ENCODE data around the gene TRIP13. TPM values are rescaled to one million over a fixed set of nuclear protein-coding genes. Genes with fewer than 3 reads are reported as not detected.
"Not testable (repeated sequence)": the region's sequence is repeated elsewhere in the genome, so short reads cannot be mapped to it uniquely, and the experiment has no call there.

The TRIP13 gene
- total RNA-seq, 2 experiments from 2014 or later, result 33.4 to 38.6 TPM

DNA sequence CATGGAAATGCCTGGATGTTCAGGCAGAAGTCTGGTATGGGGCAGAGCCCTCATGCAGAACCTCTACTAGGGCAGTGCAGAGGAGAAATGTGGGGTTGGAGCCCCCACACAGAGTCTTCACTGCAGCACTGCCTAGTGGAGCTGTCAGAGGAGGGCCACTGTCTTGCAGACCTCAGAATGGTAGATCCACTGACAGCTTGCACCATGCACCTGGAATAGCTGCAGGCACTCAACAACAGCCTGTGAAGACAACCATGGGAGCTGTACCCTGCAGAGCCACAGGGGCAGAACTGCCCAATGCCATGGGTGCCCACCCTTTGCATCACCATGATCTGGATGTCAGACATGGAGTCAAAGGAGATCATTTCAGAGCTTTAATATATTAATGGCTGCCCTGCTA lies 36.9 kb downstream of the TRIP13 start:
- DNase-seq, result no peak
- ChIA-PET POLR2A (no interaction called here), CTCF (interaction anchor here (1.1 to 1.4 kb wide), 2 partner anchors 13 to 245 kb away, joined by 3 read pairs; no protein-coding TSS in a partner anchor)
- H3K27ac Mint-ChIP-seq, result no peak overlapping the region
- no peaks in the 10 kb centered on the region for H3K9me3 Mint-ChIP-seq
- no peak overlapping the region for H3K4me3 Mint-ChIP-seq
- no peaks in the 10 kb centered on the region for H3K36me3 Mint-ChIP-seq (ENCODE audit: low read depth)
- peaks cover 28% of the 10 kb centered on the region for H3K27me3 Mint-ChIP-seq
- H3K4me1 Mint-ChIP-seq, result peaks cover 15% of the 10 kb centered on the region

DNA sequence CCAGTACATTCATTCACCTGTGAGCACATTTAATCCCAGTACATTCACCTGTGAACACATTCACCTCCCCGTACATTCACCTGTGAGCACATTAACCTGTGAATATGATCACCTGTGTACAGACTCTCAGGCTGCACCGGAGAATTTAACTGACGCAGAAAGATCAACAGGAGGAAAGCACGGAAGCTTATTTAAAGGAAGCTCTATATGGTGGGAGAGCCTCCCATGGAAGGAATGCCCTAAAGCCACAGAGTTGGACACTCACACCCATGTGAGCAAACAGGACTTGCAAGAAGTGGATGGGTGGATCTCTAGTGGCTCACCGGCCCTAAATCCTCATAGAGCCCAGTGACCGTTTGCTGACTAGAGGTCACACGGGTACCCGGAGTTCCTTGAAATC lies 38.2 kb downstream of the TRIP13 start:
- H3K27ac Mint-ChIP-seq, result no peak overlapping the region
- POLR2A ChIA-PET, result no interaction called here
- CTCF ChIA-PET, result interaction anchor here (1.4 kb wide), 1 partner anchor 209 kb away, joined by 3 read pairs; no protein-coding TSS in a partner anchor
- H3K27me3 Mint-ChIP-seq, result peaks cover 16% of the 10 kb centered on the region
- H3K4me3 Mint-ChIP-seq, result no peak overlapping the region
- peaks cover 20% of the 10 kb centered on the region for H3K4me1 Mint-ChIP-seq
- H3K36me3 Mint-ChIP-seq (ENCODE audit: low read depth), result no peaks in the 10 kb centered on the region
- DNase-seq, result no peak
- no peaks in the 10 kb centered on the region for H3K9me3 Mint-ChIP-seq

DNA sequence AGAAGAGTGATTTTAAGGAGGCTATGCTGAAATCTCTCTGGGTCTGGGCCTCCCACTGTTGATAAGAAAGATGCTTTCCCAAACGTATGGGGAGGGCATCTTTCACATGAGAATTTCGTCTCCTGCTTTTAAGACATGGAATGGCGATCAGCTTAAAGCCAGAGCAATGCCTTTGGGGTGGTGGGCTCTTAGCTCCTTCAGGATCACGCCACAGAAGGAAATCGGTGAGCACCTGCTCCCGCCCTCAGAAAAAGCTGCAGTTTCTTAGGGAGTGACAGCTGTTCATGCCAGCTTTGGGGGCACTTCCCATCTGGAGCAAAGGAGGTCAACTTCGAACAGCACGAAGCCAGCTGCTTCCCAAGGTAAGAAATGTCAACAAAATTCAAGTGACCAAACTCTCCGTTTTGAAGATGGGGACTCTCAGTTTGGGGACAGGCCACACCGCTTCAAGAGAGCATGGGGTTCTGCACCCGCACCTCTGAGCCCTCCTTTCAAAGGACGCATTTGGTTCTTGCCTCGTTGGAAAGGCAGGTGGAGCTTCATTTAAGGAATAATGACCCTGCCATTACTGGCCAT lies 39.0 kb downstream of the TRIP13 start:
- CTCF ChIA-PET, result interaction anchor here (1.4 to 1.6 kb wide), 2 partner anchors 8 to 209 kb away, joined by 3 to 4 read pairs; no protein-coding TSS in a partner anchor
- Mint-ChIP-seq H3K9me3 (no peaks in the 10 kb centered on the region), H3K27me3 (peaks cover 9% of the 10 kb centered on the region), H3K4me3 (no peak overlapping the region), H3K27ac (no peak overlapping the region), H3K4me1 (peaks cover 16% of the 10 kb centered on the region), H3K36me3 (ENCODE audit: low read depth) (no peaks in the 10 kb centered on the region)
- DNase-seq, result no peak
- POLR2A ChIA-PET, result no interaction called here

DNA sequence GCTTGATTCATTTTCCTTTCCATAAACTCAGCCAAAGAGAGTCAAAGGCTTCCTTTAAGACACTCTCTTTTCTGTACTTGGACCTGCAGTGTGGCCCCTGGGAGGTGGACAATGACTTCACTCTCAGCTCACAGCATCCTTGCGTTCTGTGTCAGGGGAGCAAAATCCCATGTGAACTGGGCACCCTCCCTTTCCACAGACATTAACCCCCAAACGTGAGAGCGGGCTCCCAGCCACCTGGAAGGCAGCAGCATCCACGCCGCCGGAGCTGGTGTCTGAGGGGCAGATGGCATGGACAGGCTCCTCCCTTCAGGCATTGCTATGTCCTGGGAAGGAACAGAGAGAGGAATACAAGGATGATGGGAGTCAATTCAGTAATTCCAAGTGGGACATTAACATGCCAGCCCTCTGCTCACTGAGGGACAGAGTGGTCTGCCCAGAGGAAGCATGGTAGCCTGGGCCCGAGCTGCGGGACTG lies 39.5 kb downstream of the TRIP13 start:
- ChIA-PET CTCF (interaction anchor here (0.8 to 1.8 kb wide), 4 partner anchors 8 to 208 kb away, joined by 3 to 4 read pairs (median 4); no protein-coding TSS in a partner anchor), POLR2A (no interaction called here)
- no peak overlapping the region for H3K27ac Mint-ChIP-seq
- peaks cover 8% of the 10 kb centered on the region for H3K27me3 Mint-ChIP-seq
- no peaks in the 10 kb centered on the region for H3K36me3 Mint-ChIP-seq (ENCODE audit: low read depth)
- no peaks in the 10 kb centered on the region for H3K9me3 Mint-ChIP-seq
- H3K4me3 Mint-ChIP-seq, result no peak overlapping the region
- DNase-seq, result no peak
- peaks cover 15% of the 10 kb centered on the region for H3K4me1 Mint-ChIP-seq

DNA sequence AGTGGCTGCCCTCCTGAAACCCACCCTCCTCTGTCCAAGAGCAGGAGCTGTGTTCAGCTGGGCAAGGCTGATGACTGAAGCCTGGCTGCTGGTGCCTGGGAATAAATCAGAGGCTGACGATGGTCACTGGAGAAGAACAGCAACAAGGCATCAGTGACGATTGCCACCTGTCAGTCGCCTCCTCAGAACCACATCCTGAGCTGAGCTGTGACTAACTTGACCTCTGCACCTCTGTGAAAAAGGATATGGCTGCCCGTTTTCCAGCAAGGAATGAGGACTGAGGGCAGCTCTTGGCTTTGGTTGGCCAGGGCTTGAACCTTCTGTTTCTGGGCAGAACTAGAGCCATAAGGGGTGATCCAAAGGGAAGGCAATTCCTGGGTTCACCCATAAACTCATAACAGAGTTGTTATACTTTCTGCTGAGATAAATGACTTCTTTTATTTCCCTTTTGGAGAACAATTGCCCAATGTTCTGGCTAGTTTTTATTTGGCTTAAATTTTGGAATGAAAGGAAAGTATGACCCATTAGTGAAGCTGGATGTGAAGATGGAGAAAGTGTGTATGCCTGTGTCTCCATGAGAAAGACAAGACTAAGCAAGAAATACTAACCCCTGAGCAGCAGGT lies 40.1 kb downstream of the TRIP13 start:
- POLR2A ChIA-PET, result no interaction called here
- H3K27me3 Mint-ChIP-seq, result peaks cover 3% of the 10 kb centered on the region
- CTCF ChIA-PET, result interaction anchor here (0.8 to 1.8 kb wide), 3 partner anchors 9 to 16 kb away, joined by 3 to 4 read pairs (median 4); no protein-coding TSS in a partner anchor
- no peaks in the 10 kb centered on the region for H3K9me3 Mint-ChIP-seq
- no peak overlapping the region for H3K27ac Mint-ChIP-seq
- DNase-seq, result no peak
- no peaks in the 10 kb centered on the region for H3K36me3 Mint-ChIP-seq (ENCODE audit: low read depth)
- H3K4me1 Mint-ChIP-seq, result peaks cover 12% of the 10 kb centered on the region
- no peak overlapping the region for H3K4me3 Mint-ChIP-seq

DNA sequence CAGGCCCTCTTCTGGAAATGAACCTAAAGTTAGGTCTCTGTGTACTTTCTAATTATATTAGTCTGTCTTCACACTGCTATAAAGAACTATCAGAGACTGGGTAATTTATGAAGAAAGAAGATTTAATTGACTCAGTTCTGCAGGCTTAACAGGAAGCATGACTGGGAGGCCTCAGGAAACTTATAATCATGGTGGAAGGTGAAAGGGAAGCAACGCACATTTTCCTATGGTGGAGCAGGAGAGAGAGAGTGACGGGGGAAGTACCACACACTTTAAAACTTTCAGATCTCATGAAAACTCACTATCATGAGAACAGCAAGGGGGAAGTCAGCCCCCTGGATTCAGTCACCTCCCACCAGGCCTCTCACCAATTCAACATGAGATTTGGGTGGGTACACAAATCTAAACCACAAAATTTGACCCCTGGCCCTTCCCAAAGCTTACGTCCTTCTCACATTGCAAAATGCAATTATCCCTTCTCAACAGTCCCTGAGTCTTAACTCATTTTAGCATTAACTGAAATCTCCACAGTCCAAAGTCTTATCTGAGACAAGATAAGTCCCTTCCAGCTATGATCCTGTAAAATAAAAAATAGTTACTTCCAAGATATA lies 40.7 kb downstream of the TRIP13 start:
- ChIA-PET POLR2A (no interaction called here), CTCF (interaction anchor here (1.8 kb wide), 1 partner anchor 10 kb away, joined by 4 read pairs; no protein-coding TSS in a partner anchor)
- Mint-ChIP-seq H3K4me1 (peaks cover 12% of the 10 kb centered on the region), H3K4me3 (no peak overlapping the region), H3K27ac (no peak overlapping the region), H3K36me3 (ENCODE audit: low read depth) (no peaks in the 10 kb centered on the region), H3K9me3 (no peaks in the 10 kb centered on the region), H3K27me3 (no peaks in the 10 kb centered on the region)
- no peak for DNase-seq

DNA sequence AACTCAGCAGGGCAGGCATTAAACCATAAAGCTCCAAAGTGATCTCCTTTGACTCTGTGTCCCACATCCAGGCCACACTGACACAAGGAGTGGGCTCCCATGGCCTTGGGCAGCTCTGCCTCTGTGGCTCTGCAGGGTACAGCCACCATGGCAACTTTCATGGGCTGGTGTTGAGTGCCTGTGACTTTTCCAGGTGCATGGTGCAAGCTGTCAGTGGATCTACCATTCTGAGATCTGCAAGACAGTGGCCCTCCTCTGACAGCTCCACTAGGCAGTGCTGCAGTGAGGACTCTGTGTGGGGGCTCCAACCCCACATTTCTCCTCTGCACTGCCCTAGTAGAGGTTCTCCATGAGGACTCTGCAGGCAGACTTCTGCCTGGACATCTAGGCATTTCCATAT lies 41.3 kb downstream of the TRIP13 start:
- H3K9me3 Mint-ChIP-seq; H3K36me3 Mint-ChIP-seq (ENCODE audit: low read depth); H3K27ac Mint-ChIP-seq; H3K4me3 Mint-ChIP-seq; DNase-seq; POLR2A ChIA-PET; H3K27me3 Mint-ChIP-seq: not testable (repeated sequence)
- CTCF ChIA-PET, result interaction anchor here (1.2 to 1.8 kb wide), 3 partner anchors 9 to 240 kb away, joined by 3 to 4 read pairs (median 4); no protein-coding TSS in a partner anchor
- peaks cover 12% of the 10 kb centered on the region for H3K4me1 Mint-ChIP-seq

DNA sequence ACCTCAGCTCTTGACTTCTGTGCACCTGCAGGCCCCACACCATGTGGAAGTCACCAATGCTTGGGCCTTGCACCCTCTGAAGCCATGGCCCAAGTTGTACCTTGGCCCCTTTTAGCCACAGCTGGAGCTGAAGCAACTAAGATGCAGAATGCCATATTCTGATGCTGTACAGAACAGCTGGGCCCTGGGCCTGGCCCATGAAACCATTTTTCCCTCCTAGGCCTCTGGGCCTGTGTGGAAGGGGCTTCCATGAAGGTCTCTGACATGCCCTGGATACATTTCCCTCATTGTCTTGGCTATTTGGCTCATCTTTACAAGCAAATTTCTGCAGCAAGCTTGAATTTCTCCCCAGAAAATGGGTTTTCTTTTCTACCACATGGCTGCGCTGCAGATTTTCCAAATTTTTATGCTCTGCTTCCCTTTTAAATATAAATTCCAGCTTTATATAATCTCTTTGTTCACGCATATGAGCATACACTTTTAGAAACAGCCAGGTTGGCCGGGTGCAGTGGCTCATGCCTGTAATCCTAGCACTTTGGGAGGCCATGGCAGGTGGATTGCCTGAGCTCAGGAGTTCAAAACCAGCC lies 41.8 kb downstream of the TRIP13 start:
- H3K4me3 Mint-ChIP-seq, result not testable (repeated sequence)

DNA sequence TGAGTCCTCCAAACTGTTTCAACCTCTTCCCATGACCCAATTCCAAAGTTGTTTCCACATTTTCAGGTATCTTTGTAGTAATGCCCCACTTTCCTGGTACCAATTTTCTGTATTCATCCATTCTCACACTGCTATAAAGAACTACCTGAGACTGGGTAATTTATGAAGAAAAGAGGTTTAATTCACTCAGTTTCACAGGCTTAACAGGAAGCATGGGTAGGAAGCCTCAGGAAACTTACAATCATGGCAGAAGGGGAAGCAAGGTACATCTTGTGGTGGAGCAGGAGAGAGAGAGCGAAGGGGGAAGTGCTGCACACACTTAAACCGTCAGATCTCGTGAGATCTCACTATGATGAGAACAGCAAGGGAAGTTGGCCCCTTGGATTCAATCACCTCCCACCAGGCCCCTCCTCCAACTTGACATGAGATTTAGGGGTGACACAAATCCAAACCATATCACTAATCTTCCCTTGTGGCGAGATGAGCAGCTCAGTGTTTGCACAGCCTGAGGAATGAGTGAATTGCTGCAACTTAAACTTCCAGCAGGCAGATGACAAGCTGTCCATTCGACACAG lies 42.9 kb downstream of the TRIP13 start:
- Mint-ChIP-seq H3K27ac (no peak overlapping the region), H3K36me3 (ENCODE audit: low read depth) (no peaks in the 10 kb centered on the region), H3K27me3 (peaks cover 4% of the 10 kb centered on the region), H3K9me3 (no peaks in the 10 kb centered on the region), H3K4me1 (peaks cover 12% of the 10 kb centered on the region), H3K4me3 (no peak overlapping the region)
- POLR2A ChIA-PET, result no interaction called here
- no peak for DNase-seq
- CTCF ChIA-PET, result interaction anchor here (0.6 kb wide), 1 partner anchor 22 kb away, joined by 4 read pairs; no protein-coding TSS in a partner anchor

More for the DNA sequence above, 41.8 kb downstream of the TRIP13 start:
- POLR2A ChIA-PET; H3K27ac Mint-ChIP-seq; DNase-seq; H3K9me3 Mint-ChIP-seq; H3K36me3 Mint-ChIP-seq (ENCODE audit: low read depth); H3K27me3 Mint-ChIP-seq: not testable (repeated sequence)
- CTCF ChIA-PET, result interaction anchor here (0.6 to 1.6 kb wide), 3 partner anchors 11 to 240 kb away, joined by 3 to 4 read pairs (median 4); no protein-coding TSS in a partner anchor
- H3K4me1 Mint-ChIP-seq, result peaks cover 12% of the 10 kb centered on the region

DNA sequence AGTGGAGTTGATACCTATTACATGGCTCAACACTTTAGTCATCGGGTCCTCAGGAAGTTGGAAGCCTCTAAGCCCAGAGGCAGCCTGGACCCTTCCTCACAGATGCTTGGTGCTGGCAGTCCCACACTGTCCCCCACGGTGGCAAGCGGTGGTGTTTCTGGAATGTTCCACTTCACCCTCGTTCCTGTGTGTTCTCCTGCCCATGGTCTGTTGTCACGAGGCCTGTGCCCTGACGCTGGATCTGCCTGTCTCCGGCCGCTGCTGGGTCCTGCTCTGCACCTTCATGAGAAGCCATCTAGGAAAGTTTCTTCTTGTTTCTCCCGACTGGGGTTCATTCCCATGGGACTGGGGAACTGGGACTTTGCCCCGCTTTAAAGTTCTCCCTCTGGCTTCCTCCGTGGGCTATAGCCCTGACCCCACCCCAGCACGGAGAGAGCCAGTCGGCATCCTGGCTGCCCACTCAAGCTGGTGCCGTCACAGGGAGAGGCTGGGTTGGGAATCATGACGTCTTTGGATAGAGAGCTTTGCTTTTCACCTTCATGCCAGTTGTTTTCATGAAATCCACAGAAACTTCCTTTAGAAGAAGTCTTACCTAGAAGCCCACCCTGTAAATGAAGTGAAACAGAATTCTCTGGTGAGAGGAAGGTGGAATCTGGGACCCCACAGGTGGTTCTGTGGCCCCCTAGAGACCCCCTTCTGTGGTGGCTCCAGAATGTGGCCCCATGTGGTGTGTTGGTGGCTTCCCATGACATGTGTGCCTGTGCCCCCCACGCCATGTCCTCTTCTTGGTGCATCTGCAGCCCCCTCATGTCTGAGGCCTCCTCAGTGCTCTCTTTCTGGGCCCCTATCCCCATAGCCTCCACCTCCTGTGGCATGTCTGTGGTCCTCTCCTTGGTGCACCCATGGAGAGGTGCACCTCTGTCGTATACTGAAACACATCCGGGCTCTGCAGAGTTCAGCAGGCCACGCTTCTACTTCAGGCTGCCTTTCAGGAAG lies 43.8 kb downstream of the TRIP13 start:
- ChIA-PET CTCF (interaction anchor here (1.1 kb wide), 1 partner anchor 13 kb away, joined by 3 read pairs; no protein-coding TSS in a partner anchor), POLR2A (no interaction called here)
- DNase-seq, result no peak
- no peaks in the 10 kb centered on the region for H3K9me3 Mint-ChIP-seq
- peaks cover 12% of the 10 kb centered on the region for H3K4me1 Mint-ChIP-seq
- no peak overlapping the region for H3K27ac Mint-ChIP-seq
- H3K27me3 Mint-ChIP-seq, result peaks cover 12% of the 10 kb centered on the region
- H3K36me3 Mint-ChIP-seq (ENCODE audit: low read depth), result no peaks in the 10 kb centered on the region
- H3K4me3 Mint-ChIP-seq, result no peak overlapping the region

DNA sequence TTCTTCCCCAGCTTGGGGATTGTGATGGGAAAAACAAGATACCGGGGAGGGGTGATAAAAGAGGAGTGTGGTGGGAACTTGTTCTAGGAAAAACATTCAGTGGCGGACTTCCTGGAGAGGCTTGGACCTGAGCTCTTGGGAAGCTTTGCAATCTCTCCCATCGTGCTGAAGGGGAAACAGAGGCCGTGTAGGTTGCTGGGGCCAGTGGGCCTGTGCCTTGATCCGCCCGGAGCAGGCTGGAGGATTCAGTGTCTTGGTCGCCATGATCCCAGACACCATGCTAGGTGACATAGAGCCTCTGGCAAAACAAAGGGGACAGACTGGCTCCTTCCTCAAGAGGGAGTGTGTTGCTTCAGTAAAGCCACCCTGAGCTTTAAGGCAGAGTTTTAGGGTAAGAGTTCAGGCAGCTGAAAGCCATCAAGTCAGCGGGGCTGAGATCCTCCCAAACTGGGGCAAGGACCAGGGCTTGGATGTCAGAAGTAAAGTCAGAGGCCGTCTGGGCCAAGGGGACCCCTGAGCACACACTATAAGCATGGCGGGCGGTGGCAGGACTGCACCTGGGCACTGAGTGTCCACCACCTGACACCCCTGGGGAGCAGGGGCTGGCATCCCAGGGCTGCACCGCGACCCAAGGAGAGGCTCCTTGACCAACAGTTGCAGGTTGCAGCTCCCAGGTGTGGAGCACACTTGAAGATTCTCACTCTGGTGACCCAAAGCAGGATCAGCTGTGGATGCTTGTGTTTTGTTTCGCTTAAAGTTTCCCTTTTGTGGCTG lies 44.7 kb downstream of the TRIP13 start:
- ChIA-PET POLR2A (no interaction called here), CTCF (interaction anchor here (1.1 kb wide), 1 partner anchor 14 kb away, joined by 3 read pairs; no protein-coding TSS in a partner anchor)
- peaks cover 19% of the 10 kb centered on the region for H3K27me3 Mint-ChIP-seq
- H3K9me3 Mint-ChIP-seq, result no peaks in the 10 kb centered on the region
- H3K4me3 Mint-ChIP-seq, result no peak overlapping the region
- H3K36me3 Mint-ChIP-seq (ENCODE audit: low read depth), result no peaks in the 10 kb centered on the region
- no peak for DNase-seq
- no peak overlapping the region for H3K27ac Mint-ChIP-seq
- peaks cover 12% of the 10 kb centered on the region for H3K4me1 Mint-ChIP-seq

Measured in activated CD4-positive, alpha-beta T cell treated with anti-CD3 and anti-CD28 coated beads, Interleukin-2, amount 10 ng/mL, durations not matched to agents 7 days and 5 days (primary cell).